HG03558 (cell line): ENCODE data around the gene PSD2.

Experiments
- ATAC-seq: cut with Tn5 transposase; IDR thresholded peaks from one replicate; pipeline ENCODE4 v1.9.1; 2021; ENCODE audit warnings: moderate number of reproducible peaks; ENCODE audit not compliant: unreplicated experiment; ENCODE audit errors: extremely low read depth

PSD2 gene

DNA sequence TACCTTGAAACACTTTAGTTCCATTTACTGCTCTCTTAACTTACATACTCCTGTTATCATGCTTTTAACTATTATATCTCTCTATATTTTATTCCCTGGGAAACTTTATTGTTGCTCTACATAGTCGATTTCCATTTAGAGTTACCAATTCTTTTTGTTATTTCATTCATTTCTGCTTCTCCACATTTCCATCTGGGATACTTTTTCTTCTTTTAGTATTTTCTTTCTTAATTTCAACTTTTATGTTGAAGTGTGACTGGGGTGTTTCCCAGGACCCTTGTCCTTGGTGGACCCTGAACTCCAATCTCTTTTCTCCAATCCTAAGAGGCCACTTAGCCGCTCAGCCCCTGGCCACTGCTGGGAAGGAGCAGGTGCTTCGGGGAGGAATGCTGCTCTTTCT, 36.0 kb downstream of the PSD2 start:
- no peak for ATAC-seq

DNA sequence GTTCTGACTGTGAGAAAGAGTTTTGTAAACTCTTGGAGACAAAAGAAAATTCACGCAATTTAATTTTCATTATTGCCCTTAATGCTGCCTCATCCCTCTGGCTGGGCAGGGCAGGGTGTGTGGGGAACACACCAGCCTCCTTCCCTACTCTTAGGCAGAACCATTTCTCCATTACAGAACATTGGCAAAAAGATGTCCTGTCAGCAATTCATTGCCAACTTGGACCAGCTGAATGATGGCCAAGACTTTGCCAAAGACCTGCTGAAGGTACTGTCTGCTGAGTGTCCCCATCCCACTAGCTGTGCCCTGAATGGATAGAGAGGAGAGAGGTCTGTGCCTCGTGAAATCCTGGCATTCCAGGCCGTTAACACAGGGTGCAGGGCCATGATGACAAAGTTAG, 37.9 kb downstream of the PSD2 start:
- ATAC-seq: no peak

DNA sequence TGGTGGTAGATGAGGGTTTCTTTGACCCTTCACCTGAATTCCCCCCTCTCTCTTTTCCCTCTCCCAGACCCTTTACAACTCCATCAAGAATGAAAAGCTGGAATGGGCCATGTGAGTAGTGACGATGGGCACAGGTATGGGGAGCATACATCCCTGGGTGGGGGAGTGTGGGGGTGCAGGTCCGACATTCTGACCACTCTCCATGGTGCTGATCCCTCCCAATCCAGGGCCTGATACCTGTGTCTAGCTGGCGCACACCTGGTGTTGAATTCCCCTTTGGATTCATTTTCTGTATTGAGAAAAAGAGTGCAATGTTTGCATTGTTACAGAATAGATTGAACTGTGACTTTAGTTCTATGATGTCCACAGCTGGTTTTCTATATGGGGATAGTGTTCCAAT, 40.0 kb downstream of the PSD2 start:
- no peak for ATAC-seq

DNA sequence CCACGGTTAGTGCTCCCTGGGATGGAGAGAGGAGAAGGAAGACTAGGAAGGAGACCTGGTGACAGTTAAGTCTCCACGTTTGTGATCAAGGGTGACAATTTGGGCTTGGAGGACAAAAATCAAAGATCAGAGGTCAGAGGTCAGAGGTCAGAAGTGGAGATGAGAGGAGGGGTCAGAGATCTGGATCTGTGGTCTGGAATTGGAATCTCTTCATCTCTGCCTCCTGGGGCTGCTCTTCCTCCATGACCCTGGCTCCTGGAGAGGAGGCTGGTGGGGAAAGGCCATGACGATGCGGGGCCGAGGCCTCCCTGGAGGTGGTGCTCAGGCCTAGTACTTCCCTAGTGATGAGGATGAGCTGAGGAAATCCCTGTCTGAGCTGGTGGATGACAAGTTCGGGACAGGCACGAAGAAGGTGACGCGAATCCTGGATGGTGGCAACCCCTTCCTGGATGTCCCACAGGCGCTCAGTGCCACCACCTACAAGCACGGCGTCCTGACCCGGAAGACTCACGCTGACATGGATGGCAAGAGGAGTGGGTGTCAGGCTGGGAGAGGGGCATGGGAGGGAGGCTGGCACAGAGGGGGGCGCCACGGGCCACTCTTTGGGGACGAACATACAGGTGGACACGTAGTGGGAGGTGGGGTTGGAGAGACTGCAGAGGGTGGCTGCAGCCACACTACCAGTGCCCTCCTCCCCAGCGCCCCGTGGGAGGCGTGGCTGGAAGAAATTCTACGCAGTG, 41.0 kb downstream of the PSD2 start:
- no peak for ATAC-seq

DNA sequence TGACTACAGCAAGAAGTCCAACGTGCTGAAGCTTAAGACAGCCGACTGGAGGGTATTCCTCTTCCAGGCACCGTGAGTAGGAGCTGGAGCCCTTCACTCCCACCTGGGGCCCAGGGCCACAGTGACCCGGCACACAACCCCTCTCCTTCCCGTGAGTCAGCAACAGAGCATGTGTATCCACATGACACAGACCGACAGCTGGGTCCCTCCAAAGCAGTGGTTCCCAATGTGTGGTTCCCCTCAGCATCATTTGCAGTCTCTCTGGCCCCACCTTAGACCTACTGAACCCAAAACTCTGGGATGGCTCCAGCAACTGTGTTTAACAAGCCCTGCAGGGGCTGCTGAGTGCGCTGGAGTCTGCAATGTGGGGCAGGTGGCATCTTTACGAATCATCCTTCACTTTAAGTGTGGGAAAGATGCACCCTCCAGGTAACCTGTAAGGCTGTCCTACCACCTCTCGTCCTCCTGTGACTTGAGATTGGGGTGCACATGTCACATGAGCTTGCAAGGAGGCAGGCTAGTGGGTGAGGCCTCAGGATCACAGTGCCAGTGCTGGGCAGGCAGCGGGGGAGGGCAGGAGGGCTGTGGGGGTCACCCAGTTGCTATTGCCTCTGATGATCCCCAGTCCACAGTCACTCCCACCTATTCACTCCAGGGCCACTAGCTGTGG, 42.2 kb downstream of the PSD2 start:
- ATAC-seq: no peak

DNA sequence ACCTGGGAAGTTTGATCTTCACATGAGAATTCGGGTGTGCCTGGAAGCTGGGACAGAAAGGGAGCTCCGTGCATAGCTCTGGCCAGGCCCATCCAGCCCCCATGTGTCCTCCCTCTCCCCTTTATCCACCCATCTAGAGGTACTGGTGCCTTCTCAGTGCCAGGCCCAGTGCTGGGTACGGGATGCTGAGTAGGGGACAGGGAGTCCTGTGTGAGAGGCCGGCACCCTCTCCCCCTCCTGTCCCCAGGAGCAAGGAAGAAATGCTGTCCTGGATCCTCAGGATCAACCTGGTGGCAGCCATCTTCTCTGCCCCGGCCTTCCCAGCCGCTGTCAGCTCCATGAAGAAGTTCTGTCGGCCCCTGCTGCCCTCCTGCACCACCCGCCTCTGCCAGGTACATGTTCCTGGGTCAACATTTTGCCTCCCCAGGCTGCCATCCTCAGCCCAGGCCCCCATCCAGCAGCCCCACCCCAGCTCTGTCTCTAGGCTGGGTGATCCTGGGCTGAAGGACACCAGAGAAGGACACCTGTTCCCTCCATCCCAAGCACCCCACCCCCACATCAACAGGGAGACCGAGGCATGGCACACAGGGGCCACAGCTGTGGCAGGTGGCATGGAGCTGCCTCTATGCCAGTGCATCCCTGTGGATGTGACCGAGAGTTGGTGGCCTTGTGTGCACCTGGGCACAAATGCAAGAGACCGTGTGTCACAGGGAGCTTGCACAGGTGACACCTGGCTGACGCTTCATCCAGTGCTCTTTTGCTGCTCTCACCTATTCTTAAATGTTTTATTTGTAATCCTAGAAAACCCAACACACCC, 43.0 kb downstream of the PSD2 start:
- no peak for ATAC-seq

DNA sequence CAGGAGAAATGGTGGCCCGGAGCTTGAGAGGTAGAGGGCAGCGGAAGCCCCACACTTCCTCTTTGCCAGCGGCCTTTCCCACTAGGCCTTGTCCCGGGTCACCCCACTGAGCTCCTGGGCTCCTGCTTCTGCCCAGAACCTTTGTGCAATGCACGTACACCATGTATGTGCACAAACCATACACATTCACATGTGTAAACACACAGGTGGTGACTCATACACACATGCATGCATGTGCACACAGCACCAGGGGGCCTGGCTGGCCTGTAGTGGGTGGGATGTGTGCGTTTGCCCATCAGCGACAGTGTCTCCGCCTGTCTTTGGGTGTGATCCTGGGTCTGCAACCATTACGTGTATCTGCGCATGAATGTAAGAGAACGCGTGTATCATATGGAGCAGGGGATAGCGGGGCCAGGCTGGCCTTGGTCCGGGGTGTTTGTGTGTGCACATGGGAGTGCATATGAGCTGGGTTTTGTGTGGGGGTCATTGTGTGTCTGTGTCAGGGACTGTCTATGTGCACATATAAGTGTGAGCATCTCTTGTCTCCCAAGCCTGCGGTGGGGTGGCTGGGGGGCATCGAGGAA, 43.7 kb downstream of the PSD2 start:
- ATAC-seq: no peak

DNA sequence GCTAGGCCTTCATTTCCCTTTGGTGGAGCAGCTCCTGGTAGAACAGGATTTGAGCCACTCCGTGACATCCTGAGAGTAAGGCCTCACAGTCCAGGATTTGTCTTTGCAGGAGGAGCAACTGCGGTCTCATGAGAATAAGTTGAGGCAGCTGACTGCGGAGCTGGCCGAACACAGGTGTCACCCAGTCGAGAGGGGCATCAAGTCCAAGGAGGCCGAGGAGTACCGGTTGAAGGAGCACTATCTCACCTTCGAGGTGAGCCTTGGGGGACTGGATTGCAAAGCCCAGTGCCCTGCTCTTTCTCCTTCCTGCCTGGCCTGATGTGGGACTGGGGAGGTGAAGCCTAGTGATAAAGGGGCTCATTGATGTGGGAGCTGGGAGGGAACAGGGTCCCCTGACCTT, 44.3 kb downstream of the PSD2 start:
- no peak for ATAC-seq

DNA sequence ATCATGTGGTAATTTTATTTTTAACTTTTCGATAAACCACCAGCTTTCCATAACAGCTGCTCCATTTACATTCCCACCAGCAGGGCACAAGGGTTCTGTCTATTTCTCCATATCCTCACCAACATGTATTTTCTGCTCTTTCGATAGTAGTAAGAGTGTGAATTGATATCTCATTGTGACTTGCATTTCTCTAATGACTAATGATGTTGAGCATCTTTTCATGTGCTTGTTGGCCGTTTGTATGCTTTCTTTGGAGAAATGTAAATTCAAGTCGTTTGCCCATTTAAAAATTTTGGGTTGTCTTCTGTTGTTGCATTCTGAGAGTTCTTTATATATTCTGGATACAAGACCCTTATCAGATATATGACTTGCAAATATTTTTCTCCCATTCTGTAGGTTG, 45.9 kb downstream of the PSD2 start:
- no peak for ATAC-seq

DNA sequence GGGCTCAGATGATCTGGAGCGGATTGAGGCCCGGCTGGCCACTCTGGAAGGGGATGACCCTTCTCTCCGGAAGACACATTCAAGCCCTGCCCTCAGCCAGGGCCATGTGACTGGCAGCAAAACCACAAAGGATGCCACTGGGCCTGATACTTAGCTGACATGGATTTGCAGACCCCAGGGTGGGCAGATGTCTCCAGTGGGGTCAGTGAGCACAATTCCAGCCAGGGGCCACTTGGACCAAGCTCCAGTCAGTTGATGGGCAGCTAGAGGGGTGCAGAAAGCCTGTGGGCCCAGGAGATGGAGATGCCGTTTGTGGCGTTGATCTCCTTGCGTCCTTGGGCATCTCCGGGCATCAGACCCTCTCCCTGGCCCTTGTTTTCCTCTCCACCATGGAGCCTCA, 46.7 kb downstream of the PSD2 start:
- no peak for ATAC-seq

DNA sequence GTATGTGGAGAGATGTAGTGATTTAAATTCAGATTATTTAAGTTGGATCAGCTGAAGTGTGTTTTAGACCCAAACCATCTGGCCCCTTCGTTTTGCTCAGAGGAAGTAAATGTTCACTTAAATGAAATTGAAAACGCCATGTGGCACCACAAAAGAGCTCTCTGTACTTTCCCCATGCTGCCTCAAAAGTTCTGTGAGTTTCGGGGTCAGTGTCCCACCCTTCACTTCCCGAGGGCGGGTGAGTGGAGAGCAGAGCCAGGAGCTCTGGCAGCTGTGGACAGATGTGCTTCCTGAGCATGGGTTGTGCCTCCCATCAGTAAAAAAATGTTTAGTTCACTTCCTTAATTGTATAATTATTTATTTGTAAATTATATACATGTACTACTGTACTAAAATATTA, 48.4 kb downstream of the PSD2 start:
- ATAC-seq: no peak

DNA sequence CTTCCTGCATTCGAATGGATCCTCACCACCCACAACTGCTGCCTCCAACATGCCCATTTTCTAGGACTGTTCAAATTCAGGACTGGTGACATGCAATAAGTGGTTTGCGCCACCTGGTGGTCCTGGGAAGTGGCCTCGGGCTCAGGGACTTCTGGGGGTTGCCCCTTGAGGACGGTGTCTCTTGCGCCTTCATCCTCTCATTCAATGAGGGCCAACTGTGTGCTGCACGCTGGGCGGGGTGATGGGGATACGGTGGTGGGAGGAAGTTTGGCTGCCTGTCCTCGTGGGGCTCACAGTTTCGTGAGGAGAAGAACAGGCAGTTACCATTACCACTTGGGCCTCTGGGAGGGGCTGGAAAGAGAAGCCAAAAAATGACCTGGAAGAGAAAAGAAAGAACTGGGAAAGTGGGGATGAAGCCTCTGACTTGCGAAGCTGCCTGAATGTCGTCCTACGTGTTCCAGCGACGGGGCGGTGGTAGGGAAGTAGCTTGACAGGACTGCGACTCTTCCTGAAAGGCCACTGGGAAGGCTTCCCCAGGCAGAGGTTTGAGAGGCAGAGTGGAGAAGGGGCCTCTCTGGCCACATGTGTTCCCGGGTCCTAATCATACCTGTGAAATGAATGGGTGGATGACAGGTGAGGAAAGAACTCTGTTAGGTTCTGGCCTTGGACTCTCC, 49.0 kb downstream of the PSD2 start:
- ATAC-seq: no peak

DNA sequence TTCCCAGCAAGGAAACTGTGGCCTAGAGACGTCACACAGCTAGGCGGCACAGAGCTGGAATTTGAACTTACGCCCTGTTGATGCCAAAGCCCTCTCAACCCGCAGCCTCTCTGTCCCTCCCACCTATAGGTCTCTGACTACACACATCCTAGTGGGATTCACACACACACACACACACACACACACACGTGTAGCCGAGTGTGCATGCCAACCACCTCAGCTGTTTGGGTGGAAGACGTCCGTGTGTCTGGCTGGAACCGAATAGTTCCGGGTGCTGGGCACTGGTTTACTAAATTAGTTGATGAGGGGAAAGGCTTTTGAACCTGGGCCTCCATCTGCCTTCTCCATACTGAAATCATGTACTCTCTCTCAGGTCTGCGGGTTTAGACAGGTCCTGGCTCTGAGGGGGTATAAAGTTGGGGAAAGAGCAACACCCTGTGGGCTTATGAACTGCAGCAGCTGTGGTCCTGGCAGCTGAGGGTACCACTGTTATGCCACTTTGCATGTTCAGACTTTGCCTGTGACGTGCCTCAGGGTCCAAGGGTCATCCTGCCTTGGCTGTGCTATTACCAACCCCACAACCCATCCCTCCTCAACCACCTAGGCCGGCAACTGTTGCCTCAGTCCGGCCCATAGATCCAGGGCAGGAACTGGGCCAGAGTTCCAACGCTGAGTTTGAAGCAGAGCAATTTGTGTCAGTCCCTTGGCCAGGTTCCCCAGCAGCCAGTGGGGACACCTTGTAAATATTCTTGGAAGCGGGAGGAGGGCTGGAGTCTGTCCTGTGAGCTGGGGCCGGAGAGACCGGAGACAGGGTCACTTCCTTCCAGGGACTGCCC, 50.5 kb downstream of the PSD2 start:
- no peak for ATAC-seq

DNA sequence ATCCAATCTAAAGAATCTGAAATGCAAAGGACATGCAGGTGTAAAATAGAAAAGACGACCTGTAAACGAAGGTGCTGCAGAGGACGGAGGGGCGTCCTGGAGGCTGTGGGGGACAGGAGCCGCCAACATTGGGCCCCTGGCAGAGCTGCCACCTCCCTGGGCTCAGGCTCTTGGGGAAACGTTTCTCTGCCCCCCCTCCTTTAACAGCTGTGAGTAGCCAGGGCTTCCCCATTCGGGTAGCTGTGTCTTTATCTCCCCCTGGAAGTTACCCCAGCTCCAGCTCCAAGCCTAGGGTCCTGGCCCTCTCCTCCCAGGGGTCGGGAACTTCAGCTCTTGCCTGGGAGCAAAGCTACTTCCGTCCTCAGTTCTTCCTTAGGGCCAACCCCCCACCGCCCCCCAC, 51.5 kb downstream of the PSD2 start:
- ATAC-seq: no peak

DNA sequence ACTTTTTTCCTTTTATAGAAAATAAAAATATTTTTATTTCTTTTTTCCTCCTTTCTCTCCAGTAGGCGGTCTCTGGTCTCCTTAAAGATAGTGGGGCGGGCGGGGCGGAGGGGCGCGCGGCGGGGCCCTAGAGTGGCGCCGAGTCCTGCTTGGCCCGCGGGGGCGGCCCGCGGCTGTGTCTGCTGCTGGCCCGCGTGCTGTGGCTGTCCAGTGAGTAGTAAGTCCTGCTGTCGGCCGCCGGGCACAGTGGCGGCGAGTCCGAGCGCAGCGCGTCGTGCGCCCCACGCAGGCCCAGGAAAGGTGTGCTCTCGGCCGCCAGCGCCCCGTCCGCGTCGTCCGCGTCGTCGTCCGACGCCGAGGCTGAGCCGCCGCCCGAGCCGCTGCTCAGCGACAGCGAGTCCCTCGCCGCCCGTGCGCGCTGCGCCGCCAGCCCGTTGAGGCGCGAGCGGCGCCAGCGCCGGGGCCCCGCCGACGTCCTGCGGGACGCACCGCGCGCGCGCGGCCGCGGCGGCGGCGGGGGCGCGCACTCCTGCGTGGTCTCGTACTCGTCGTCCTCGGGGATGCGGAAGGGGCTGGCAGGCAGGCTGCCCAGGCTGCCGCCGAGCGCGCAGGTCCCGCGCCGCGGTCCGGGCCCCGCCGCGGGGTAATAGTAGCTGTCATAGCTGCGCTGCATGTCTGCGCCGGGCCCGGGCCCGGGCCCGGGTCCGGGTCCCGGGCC, 52.3 kb downstream of the PSD2 start:
- ATAC-seq: no peak

DNA sequence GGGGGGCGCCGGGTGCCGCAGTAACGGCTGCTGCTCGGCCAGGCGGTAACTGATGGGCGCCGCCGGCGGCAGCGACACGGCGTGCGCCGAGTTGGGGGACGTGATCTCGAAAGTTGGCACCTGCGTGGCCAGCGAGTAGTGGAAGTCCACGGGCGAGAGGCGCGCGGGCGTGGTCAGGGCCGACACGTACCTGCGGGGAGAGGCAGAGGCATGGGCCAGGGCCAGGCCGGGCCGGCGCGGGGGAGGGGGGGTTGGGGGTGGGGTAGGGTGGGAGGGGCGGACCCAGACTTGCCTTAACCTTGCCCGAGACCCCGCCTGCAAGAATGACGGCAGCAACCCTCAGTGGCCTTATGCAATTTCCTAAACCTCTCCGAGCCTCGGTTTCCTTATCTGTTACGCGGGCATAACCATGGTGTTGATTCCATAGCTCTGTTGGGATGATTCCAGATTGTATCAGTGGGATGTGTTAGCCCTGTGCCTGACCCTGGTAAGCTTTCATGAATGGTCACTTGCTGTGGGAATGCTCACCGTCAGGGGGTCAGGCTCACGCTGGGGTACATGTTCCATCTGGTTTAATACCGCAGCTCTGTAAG, 53.0 kb downstream of the PSD2 start:
- ATAC-seq: no peak

DNA sequence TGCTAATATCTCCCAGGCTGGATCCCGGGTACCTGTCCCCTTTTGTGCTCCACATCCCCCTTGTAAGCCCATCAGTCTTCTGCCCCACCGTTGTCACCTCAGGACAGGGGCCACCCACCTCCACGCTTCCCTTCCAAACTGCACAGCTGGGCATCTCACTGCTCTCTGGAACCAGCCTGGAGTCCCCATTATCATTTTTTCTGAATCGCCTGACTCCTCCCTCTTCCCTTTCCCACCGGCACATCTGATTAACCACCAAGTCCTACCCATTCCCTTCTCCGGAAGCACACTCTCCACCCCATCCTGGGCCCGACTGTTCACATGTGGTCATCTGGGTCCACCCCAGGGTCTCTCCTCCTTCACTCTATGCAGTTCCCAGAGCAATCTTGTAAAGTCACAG, 53.9 kb downstream of the PSD2 start:
- no peak for ATAC-seq

DNA sequence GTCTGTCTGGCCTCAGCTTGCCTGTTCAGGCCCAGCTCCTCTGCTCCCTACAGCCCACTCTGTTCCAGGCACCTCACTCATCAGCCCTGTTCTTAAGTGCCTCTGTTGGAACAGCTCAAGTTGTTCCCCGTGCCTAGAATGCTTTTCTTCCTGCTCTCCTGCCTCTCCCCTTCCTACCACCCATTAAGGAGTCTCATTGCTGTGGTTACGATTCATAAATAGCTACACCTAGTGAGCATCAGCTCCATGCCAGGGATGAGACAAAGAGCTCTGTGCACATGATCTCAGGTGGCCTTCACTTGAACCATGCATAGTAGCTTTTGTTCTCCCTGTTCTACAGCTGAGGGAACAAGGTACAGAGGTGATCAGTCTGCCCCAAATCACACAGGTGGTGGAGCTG, 54.3 kb downstream of the PSD2 start:
- no peak for ATAC-seq
